Gastroesophageal sphincter (tissue), 4 donors: ENCODE measurements around the gene ZSWIM7. TPM values are rescaled to one million over a fixed set of nuclear protein-coding genes. Genes with fewer than 3 reads are reported as not detected.

Source experiments
- ATAC-seq: fragments of 150-250 bp; one replicate; pipeline ENCODE4 v1.9.1; 2016; ENCODE audit warnings: mild to moderate bottlenecking, moderate library complexity
- H3K27ac ChIP-seq, 4 donors: fragments of 200-600 bp; sonication (generic) in 3 of 4; 1 replicate in 3 of 4; 2 replicates in 1 of 4; pipeline ENCODE4 v1.5.1; 2016 to 2019
- H3K27me3 ChIP-seq: fragments of 200-600 bp; sonication (generic); one replicate; pipeline ENCODE4 v1.5.1; 2019
- H3K36me3 ChIP-seq, 2 donors: fragments of 200-600 bp; sonication (generic); one replicate each; pipeline ENCODE4 v1.5.1; 2019; ENCODE audit warnings: control low read depth in 1 of 2
- H3K4me1 ChIP-seq, 3 donors: fragments of 200-600 bp; sonication (generic); 1 replicate in 2 of 3; 2 replicates in 1 of 3; pipeline ENCODE4 v1.5.1; 2016 to 2019; ENCODE audit warnings: control low read depth in 2 of 3
- H3K4me3 ChIP-seq, 2 donors: fragments of 200-600 bp; sonication (generic); one replicate each; pipeline ENCODE4 v1.5.1; 2019; ENCODE audit warnings: mild to moderate bottlenecking in 1 of 2, moderate library complexity in 1 of 2
- H3K9me3 ChIP-seq, 3 donors: fragments of 200-600 bp; sonication (generic); one replicate each; pipeline ENCODE4 v1.5.1; 2017 to 2019; ENCODE audit warnings: control low read depth in 2 of 3
- CTCF ChIP-seq, 4 experiments: fragments of 200-600 bp in 2 of 4; fragments of 450-650 bp in 2 of 4; sonication (generic) in 1 of 4; IDR thresholded peaks; one replicate each; pipeline ENCODE4 v1.5.1; 2017 to 2019; ENCODE audit warnings: antibody characterized with exemption in 4 of 4, mild to moderate bottlenecking in 2 of 4, moderate library complexity in 2 of 4
- EP300 ChIP-seq: sonication (generic); formaldehyde crosslinking; IDR thresholded peaks from one replicate; pipeline ENCODE4 v1.6.1; 2017; ENCODE audit warnings: antibody characterized with exemption, mild to moderate bottlenecking
- POLR2A ChIP-seq, 2 donors: fragments of 450-650 bp; IDR thresholded peaks; one replicate each; pipeline ENCODE4 v1.6.1; 2017; ENCODE audit warnings: antibody characterized with exemption in 2 of 2, mild to moderate bottlenecking in 2 of 2, moderate library complexity in 1 of 2
- POLR2AphosphoS5 ChIP-seq: sonication (generic); formaldehyde crosslinking; IDR thresholded peaks from one replicate; pipeline ENCODE4 v1.6.1; 2017; ENCODE audit warnings: antibody characterized with exemption
- WGBS, 2 donors: methylation state at CpG; one replicate each; pipeline ENCODE4 v1.1.5; 2018; ENCODE audit warnings: low coverage in 1 of 2; 5-methylcytosine and 5-hydroxymethylcytosine counted together
- total RNA-seq, 4 donors: library from RNA; depleted of rRNA; stranded (reverse); fragments of >200 nt; gene quantifications; one replicate each; pipeline ENCODE4 v1.1.0, GENCODE V29; 2016

The ZSWIM7 gene
- total RNA-seq, 4 donors from 2014 or later = 12.1 to 32.4 (median 13.6) TPM

- Histone ChIP-seq H3K27ac (no peak overlapping the region), H3K4me3 (no peak overlapping the region), H3K9me3 (no peaks in the 10 kb centered on the region), H3K4me1 (no peaks in the 10 kb centered on the region), H3K36me3 (peaks cover 0 to 35% of the 10 kb centered on the region in 2 donors), H3K27me3 (no peaks in the 10 kb centered on the region)
- 78 to 92% methylated on average over 6 of the region's 6 CpGs for WGBS, 2 donors
- TF ChIP-seq CTCF (IDR thresholded peaks at IDR 0.05) = no peak
- no peak for TF ChIP-seq POLR2A (IDR thresholded peaks at IDR 0.05)
- no peak for TF ChIP-seq EP300
- no peak for TF ChIP-seq POLR2AphosphoS5
- no peak for ATAC-seq
These were observed 25.7 kb downstream of the ZSWIM7 start for GRCh38 chr17:15973834-15974233.

- TF ChIP-seq EP300 (no peak), POLR2AphosphoS5 (no peak), POLR2A (IDR thresholded peaks at IDR 0.05) (no peak), CTCF (IDR thresholded peaks at IDR 0.05) (no peak)
- peaks cover 0 to 28% of the 10 kb centered on the region in 2 donors for H3K36me3 ChIP-seq
These were observed 26.5 kb downstream of the ZSWIM7 start for GRCh38 chr17:15973016-15973415.

GRCh38 chr17:15972497-15972951, 27.0 kb downstream of the ZSWIM7 start:
- no peaks in the 10 kb centered on the region for H3K4me1 ChIP-seq
- TF ChIP-seq POLR2AphosphoS5 = no peak
- TF ChIP-seq EP300 = no peak
- no peak for TF ChIP-seq POLR2A (IDR thresholded peaks at IDR 0.05)
- no peak for TF ChIP-seq CTCF (IDR thresholded peaks at IDR 0.05)
- H3K36me3 ChIP-seq = peaks cover 0 to 23% of the 10 kb centered on the region in 2 donors
- H3K27me3 ChIP-seq = no peaks in the 10 kb centered on the region
- WGBS, 2 donors = 95% methylated on average over 4 of the region's 4 CpGs; no CpG with 5 or more reads in 1 of the 2 donors
- H3K4me3 ChIP-seq = no peak overlapping the region
- no peak for ATAC-seq
- no peak overlapping the region for H3K27ac ChIP-seq
- H3K9me3 ChIP-seq = no peaks in the 10 kb centered on the region

More at GRCh38 chr17:15973016-15973415, 26.5 kb downstream of the ZSWIM7 start:
- ATAC-seq = no peak
- no peaks in the 10 kb centered on the region for H3K27me3 ChIP-seq
- no peaks in the 10 kb centered on the region for H3K9me3 ChIP-seq
- H3K27ac ChIP-seq = no peak overlapping the region
- no peaks in the 10 kb centered on the region for H3K4me1 ChIP-seq
- no peak overlapping the region for H3K4me3 ChIP-seq

- Histone ChIP-seq H3K4me3 (no peak overlapping the region), H3K36me3 (peaks cover 0 to 16% of the 10 kb centered on the region in 2 donors), H3K9me3 (no peaks in the 10 kb centered on the region), H3K27ac (no peak overlapping the region), H3K27me3 (no peaks in the 10 kb centered on the region), H3K4me1 (peaks cover 0 to under 1% (median 0%) of the 10 kb centered on the region in 3 donors)
- TF ChIP-seq POLR2A (IDR thresholded peaks at IDR 0.05) (no peak), CTCF (IDR thresholded peaks at IDR 0.05) (no peak), EP300 (no peak), POLR2AphosphoS5 (no peak)
- 87 to 97% methylated on average over 3 of the region's 5 CpGs for WGBS, 2 donors
- no peak for ATAC-seq
These were observed 27.6 kb downstream of the ZSWIM7 start for GRCh38 chr17:15971882-15972281.

GRCh38 chr17:15971098-15971678, 28.3 kb downstream of the ZSWIM7 start:
- no peak for ATAC-seq

More at GRCh38 chr17:15971098-15971678, 28.3 kb downstream of the ZSWIM7 start:
- WGBS, 2 donors = 68 to 81% methylated on average over 4 of the region's 5 CpGs
- peaks cover 0 to 8% (median 0%) of the 10 kb centered on the region in 3 donors for H3K4me1 ChIP-seq
- H3K27me3 ChIP-seq = no peaks in the 10 kb centered on the region
- peaks cover 0 to 9% of the 10 kb centered on the region in 2 donors for H3K36me3 ChIP-seq
- TF ChIP-seq EP300 (no peak), POLR2A (IDR thresholded peaks at IDR 0.05) (no peak), POLR2AphosphoS5 (no peak), CTCF (IDR thresholded peaks at IDR 0.05) (no peak)
- H3K4me3 ChIP-seq = no peak overlapping the region
- H3K9me3 ChIP-seq = no peaks in the 10 kb centered on the region
- H3K27ac ChIP-seq = no peak overlapping the region
